A549 (cell line): Measurements from ENCODE around the gene UBE3C. TPM values are rescaled to one million over a fixed set of nuclear protein-coding genes. Genes with fewer than 3 reads are reported as not detected.
"Not testable (repeated sequence)": the region's sequence is repeated elsewhere in the genome, so short reads cannot be mapped to it uniquely, and the experiment has no call there.

ENCODE experiments used
- ATAC-seq, 2 experiments: fragments of 200-7000 bp in 1 of 2; fragments of >200 bp in 1 of 2; cut with Nextera tagmentation in 1 of 2; cut with Tn5 transposase in 1 of 2; 3 replicates each; pipeline versions ENCODE4 v1.8.0 to v1.9.1; 2018 to 2020; ENCODE audit warnings: mild to moderate bottlenecking in 1 of 2, moderate library complexity in 1 of 2
- CTCF ChIA-PET: fragments of 300-600 bp; sonication (Branson Sonifier 250); formaldehyde crosslinking; extraction: SDS; loops from one replicate; lab custom pipeline; 2021; ENCODE audit warnings: antibody characterized with exemption, inconsistent platforms; lab: Yijun Ruan, JAX
- POLR2A ChIA-PET: fragments of 350-600 bp; formaldehyde crosslinking; extraction: SDS; loops from one replicate; lab custom pipeline; 2021; ENCODE audit warnings: antibody characterized with exemption, inconsistent platforms; lab: Yijun Ruan, JAX
- DNase-seq, 2 experiments: peaks; one replicate each; pipeline versions ENCODE4 v3.0.0 to v3.0.0-alpha.2; 2011 to 2016; ENCODE audit warnings: low read depth in 1 of 2, low spot score in 1 of 2
- FAIRE-seq: peaks from 2 replicates; lab custom pipeline; 2011; peaks lifted over from hg19 to GRCh38; lab: Jason Lieb, UNC
- H3K27ac ChIP-seq, 2 experiments: fragments of >200 bp; sonication (Bioruptor Twin); formaldehyde crosslinking; 3 replicates each; pipeline ENCODE4 v1.5.1; 2016 to 2017
- H3K4me1 ChIP-seq: fragments of >200 bp; sonication (Bioruptor Twin); formaldehyde crosslinking; 3 replicates; pipeline ENCODE4 v1.6.1; 2016
- H3K4me2 ChIP-seq: fragments of >200 bp; sonication (Bioruptor Twin); formaldehyde crosslinking; 3 replicates; pipeline ENCODE4 v1.6.1; 2016
- H3K4me3 ChIP-seq: fragments of >200 bp; sonication (Bioruptor Twin); formaldehyde crosslinking; 3 replicates; pipeline ENCODE4 v1.5.1; 2016
- H3K9me3 ChIP-seq: fragments of >200 bp; sonication (Bioruptor Twin); formaldehyde crosslinking; 3 replicates; pipeline ENCODE4 v1.6.1; 2016
- ATOH8 ChIP-seq: fragments of 250-450 bp; sonication (Bioruptor Pico); IDR thresholded peaks from 2 replicates; pipeline ENCODE4 v1.5.0; 2020; ENCODE audit warnings: low read depth, mild to moderate bottlenecking, moderate library complexity
- CBX8 ChIP-seq: fragments of 200-600 bp; sonication (generic); IDR thresholded peaks from 2 replicates; pipeline ENCODE4 v1.6.1; 2016
- CEBPB ChIP-seq, 2 experiments: fragments of >200 bp in 1 of 2; sonication (Bioruptor Twin) in 1 of 2; formaldehyde crosslinking in 1 of 2; IDR thresholded peaks; 2 replicates each; pipeline ENCODE4 v1.6.1; 2012 to 2016
- CHD4 ChIP-seq: fragments of 200-600 bp; sonication (generic); IDR thresholded peaks from 2 replicates; pipeline ENCODE4 v1.6.1; 2016; ENCODE audit warnings: antibody characterized with exemption, mild to moderate bottlenecking, borderline replicate concordance
- CTCF ChIP-seq: fragments of >200 bp; sonication (Bioruptor Twin); formaldehyde crosslinking; IDR thresholded peaks from 3 replicates; pipeline ENCODE4 v1.5.1; 2016
- EHF ChIP-seq: fragments of 250-450 bp; sonication (Bioruptor Pico); IDR thresholded peaks from 2 replicates; pipeline ENCODE4 v1.5.0; 2020; ENCODE audit warnings: mild to moderate bottlenecking
- ESRRA ChIP-seq: fragments of 150-350 bp; IDR thresholded peaks from 2 replicates; pipeline ENCODE4 v1.6.1; 2014; ENCODE audit warnings: mild to moderate bottlenecking, low read length, borderline replicate concordance
- FOSB ChIP-seq: fragments of 250-450 bp; sonication (Bioruptor Pico); IDR thresholded peaks from 2 replicates; pipeline ENCODE4 v1.5.0; 2020; ENCODE audit warnings: mild to moderate bottlenecking, moderate library complexity
- FOSL2 ChIP-seq, 2 experiments: fragments of 450-650 bp in 1 of 2; fragments of >200 bp in 1 of 2; sonication (Bioruptor Twin) in 1 of 2; formaldehyde crosslinking; IDR thresholded peaks; 2 replicates each; pipeline versions ENCODE4 v1.5.0 to v1.6.1; 2016 to 2020; ENCODE audit warnings: mild to moderate bottlenecking in 1 of 2, moderate library complexity in 1 of 2
- FOXS1 ChIP-seq: fragments of 250-450 bp; sonication (Bioruptor Pico); IDR thresholded peaks from 2 replicates; pipeline ENCODE4 v1.5.0; 2020; ENCODE audit warnings: mild to moderate bottlenecking, moderate library complexity
- HDAC2 ChIP-seq: fragments of 200-600 bp; sonication (generic); IDR thresholded peaks from 2 replicates; pipeline ENCODE4 v1.6.1; 2016
- HOXB13 ChIP-seq: fragments of 250-450 bp; sonication (Bioruptor Pico); IDR thresholded peaks from 2 replicates; pipeline ENCODE4 v1.5.0; 2020; ENCODE audit warnings: low read depth, mild to moderate bottlenecking, moderate library complexity
- HOXB5 ChIP-seq: fragments of 250-450 bp; sonication (Bioruptor Pico); IDR thresholded peaks from 2 replicates; pipeline ENCODE4 v1.5.0; 2020; ENCODE audit warnings: mild to moderate bottlenecking, moderate library complexity
- NFE2L2 ChIP-seq: fragments of 150-350 bp; conservative IDR thresholded peaks from 2 replicates; pipeline ENCODE4 v1.6.1; 2014; ENCODE audit warnings: low read length
- RAD21 ChIP-seq, 2 experiments: fragments of >200 bp in 1 of 2; sonication (Bioruptor Twin) in 1 of 2; formaldehyde crosslinking in 1 of 2; IDR thresholded peaks in 1 of 2; conservative IDR thresholded peaks in 1 of 2; 2 replicates in 1 of 2; 3 replicates in 1 of 2; pipeline ENCODE4 v1.6.1; 2012 to 2018; ENCODE audit warnings: inconsistent platforms in 1 of 2
- RCOR1 ChIP-seq: fragments of 150-350 bp; IDR thresholded peaks from 2 replicates; pipeline ENCODE4 v1.6.1; 2014; ENCODE audit warnings: antibody characterized with exemption, low read length, low read depth
- REST ChIP-seq: fragments of 200-600 bp; sonication (generic); IDR thresholded peaks from 2 replicates; pipeline ENCODE4 v1.6.1; 2016; ENCODE audit warnings: antibody characterized with exemption, mild to moderate bottlenecking, moderate library complexity
- SREBF2 ChIP-seq: fragments of 450-650 bp; IDR thresholded peaks from 2 replicates; pipeline ENCODE4 v1.6.1; 2014; ENCODE audit warnings: mild to moderate bottlenecking, moderate library complexity
- USF2 ChIP-seq: fragments of 450-650 bp; IDR thresholded peaks from 2 replicates; pipeline ENCODE4 v1.6.1; 2014; ENCODE audit warnings: antibody characterized with exemption
- ZC3H11A ChIP-seq: fragments of 450-650 bp; IDR thresholded peaks from 2 replicates; pipeline ENCODE4 v1.6.1; 2014; ENCODE audit warnings: antibody characterized with exemption, mild to moderate bottlenecking
- ZSCAN20 ChIP-seq: fragments of 250-450 bp; sonication (Bioruptor Pico); IDR thresholded peaks from 2 replicates; pipeline ENCODE4 v1.8.0; 2022; ENCODE audit warnings: mild to moderate bottlenecking, moderate library complexity
- WGBS: methylation state at CpG from one replicate; pipeline ENCODE4 v1.1.6; 2017; ENCODE audit errors: missing lambda C conversion rate; 5-methylcytosine and 5-hydroxymethylcytosine counted together
- polyA plus RNA-seq, 4 experiments: library from polyadenylated mRNA; depleted of rRNA in 3 of 4; stranded (reverse); fragments of >200 nt; fragmentation: RNase III in 1 of 4; extraction: RNeasy Plus Mini Kit Qiagen cat#74134 plus additional on column Dnase treatment in 1 of 4; gene quantifications; 2 replicates in 3 of 4; 3 replicates in 1 of 4; pipeline ENCODE4 v1.2.3, GENCODE V29; 2011 to 2017

The UBE3C gene
- polyA plus RNA-seq, 2 of the 4 experiments (the other 2 are of a cell fraction) = 52.1 to 73.2 TPM

GRCh38 chr7:157129200-157129599 lies 9.5 kb upstream of the UBE3C start (continued):
- TF ChIP-seq SREBF2 (no peak), NFE2L2 (no peak)
- TF ChIP-seq, all 56 proteins: peak for 0

GRCh38 chr7:157129907-157130460 lies 8.7 kb upstream of the UBE3C start:
- H3K4me1 ChIP-seq = no peaks in the 10 kb centered on the region
- H3K4me3 ChIP-seq = no peak overlapping the region
- ChIA-PET POLR2A (no interaction called here), CTCF (interaction anchor here (1.1 kb wide), 1 partner anchor 157 kb away, joined by 3 read pairs; no protein-coding TSS in a partner anchor)
- DNase-seq (no peak), ATAC-seq (no peak)
- no peak overlapping the region for H3K4me2 ChIP-seq
- TF ChIP-seq CEBPB (IDR thresholded peaks at IDR 0.05) = no peak
- TF ChIP-seq FOSL2 (IDR thresholded peaks at IDR 0.05) = no peak
- no peak for TF ChIP-seq FOSL2 (CRISPR knock-in tag; IDR thresholded peaks at IDR 0.05)
- TF ChIP-seq ZSCAN20 (CRISPR knock-in tag) = no peak
- TF ChIP-seq HDAC2 = no peak
- TF ChIP-seq HOXB5 = no peak
- TF ChIP-seq HOXB13 (CRISPR knock-in tag) = no peak
- TF ChIP-seq FOXS1 (CRISPR knock-in tag) = no peak
- TF ChIP-seq REST = no peak
- TF ChIP-seq ZC3H11A = no peak
- TF ChIP-seq CHD4 = no peak
- no peak for TF ChIP-seq RAD21 (conservative IDR thresholded peaks at IDR 0.05 in 1 of 2, IDR thresholded peaks at IDR 0.05 in 1 of 2)
- TF ChIP-seq EHF = no peak
- TF ChIP-seq ATOH8 (CRISPR knock-in tag) = no peak
- no peak for TF ChIP-seq NFE2L2
- TF ChIP-seq ESRRA = no peak
- TF ChIP-seq USF2 = no peak
- no peak for TF ChIP-seq CBX8
- TF ChIP-seq FOSB (CRISPR knock-in tag) = no peak
- no peak for TF ChIP-seq RCOR1
- TF ChIP-seq CTCF = no peak
- TF ChIP-seq, all 56 proteins: peak for 0
- Histone ChIP-seq H3K9me3 (no peaks in the 10 kb centered on the region), H3K27ac (no peak overlapping the region)
- FAIRE-seq = no peak
- 34% methylated on average over 14 of the region's 15 CpGs for WGBS

GRCh38 chr7:157130849-157131248 lies 7.9 kb upstream of the UBE3C start:
- WGBS = 57% methylated on average over 2 of the region's 2 CpGs
- H3K27ac ChIP-seq, ATAC-seq, POLR2A ChIA-PET, H3K4me2 ChIP-seq, H3K9me3 ChIP-seq, H3K4me3 ChIP-seq, DNase-seq, FAIRE-seq, H3K4me1 ChIP-seq: not testable (repeated sequence)
- CTCF ChIA-PET = interaction anchor here (0.9 to 1.8 kb wide), 2 partner anchors 159 to 160 kb away, joined by 3 read pairs; no protein-coding TSS in a partner anchor
